Measurements from ENCODE around the gene PDILT.

PDILT gene

DNA sequence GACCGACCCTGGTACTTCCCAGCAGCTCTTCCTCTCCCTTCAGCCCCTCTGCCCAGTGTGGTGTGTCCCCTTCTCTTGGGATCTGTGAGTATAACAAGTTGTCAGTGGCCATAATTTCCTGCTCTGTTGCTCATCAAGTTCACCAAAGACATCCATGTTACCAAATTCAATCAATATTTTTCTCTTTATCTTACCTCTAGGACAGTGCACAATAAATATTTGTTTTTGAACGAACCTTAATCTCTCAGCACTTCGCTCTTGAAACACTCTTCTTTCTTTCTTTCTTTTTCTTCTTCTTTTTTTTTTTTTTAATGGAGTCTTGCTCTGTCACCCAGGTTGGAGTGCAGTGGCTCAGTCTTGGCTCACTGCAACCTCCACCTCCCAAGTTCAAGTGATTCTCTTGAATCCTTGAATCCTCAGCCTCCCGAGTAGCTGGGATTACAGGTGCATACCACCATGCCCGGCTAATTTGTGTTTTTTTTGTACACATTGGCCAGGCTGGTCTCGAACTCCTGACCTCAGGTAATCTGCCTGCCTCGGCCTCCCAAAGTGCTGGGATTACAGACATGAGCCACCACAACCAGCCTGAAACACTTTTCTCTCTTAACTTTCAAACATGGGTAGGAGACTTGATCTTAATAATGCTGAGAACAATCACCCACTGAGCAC, 49.3 kb downstream of the PDILT start:
- DNase-seq (ENCODE audit: insufficient read length, low spot score) = no peak
- no peak for FAIRE-seq
- TF ChIP-seq POLR2A (IDR thresholded peaks at IDR 0.05; ENCODE audit: low read depth, low read length) = no peak

DNA sequence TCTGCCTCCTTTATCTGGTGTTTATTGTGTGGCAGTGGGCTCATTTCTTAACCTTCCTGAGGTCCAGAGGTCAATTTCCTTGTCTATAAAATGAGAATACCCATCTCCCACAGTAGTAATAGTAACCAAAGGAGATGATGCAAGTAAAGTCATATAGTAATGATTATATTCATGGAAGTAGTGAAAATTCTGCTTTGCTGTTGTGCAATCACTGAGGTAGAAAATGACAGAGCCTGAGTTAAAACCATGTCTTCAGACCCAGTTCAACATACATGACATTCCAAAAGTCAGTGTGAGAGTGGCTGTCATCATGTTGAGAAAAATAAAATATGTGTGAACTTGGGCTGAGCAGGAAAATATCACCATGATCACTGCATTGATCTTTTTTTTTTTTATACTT, 51.2 kb downstream of the PDILT start:
- FAIRE-seq (no peak), DNase-seq (ENCODE audit: insufficient read length, low spot score) (no peak)
- TF ChIP-seq POLR2A (IDR thresholded peaks at IDR 0.05; ENCODE audit: low read depth, low read length) = no peak

DNA sequence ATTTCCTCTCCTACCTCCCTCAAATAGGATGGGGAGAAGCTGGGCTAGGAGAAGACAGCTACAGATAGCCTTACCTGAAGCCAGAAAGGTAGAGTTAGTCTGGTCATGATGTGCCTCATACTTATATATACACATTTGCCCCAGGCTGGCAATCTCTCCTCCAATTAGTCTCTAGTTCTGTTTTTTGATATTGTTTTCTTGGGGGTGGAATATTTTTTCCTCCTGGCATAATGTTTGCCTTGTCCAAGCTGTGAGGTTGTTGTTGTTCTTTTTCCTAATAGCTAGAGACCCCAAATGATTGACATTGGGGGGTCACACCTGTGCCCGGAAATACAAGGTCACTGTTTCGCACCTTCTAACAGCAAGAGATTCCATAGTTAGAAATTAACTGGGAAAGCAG, 51.9 kb downstream of the PDILT start, which contains the start of gene UMOD:
Gene UMOD (minus strand): TSS at position 101 of the 400 bp plus-strand sequence. CDS start 1,978 bp downstream, outside the sequence.
- no peak for TF ChIP-seq POLR2A (IDR thresholded peaks at IDR 0.05; ENCODE audit: low read depth, low read length)
- FAIRE-seq (no peak), DNase-seq (ENCODE audit: insufficient read length, low spot score) (no peak)

DNA sequence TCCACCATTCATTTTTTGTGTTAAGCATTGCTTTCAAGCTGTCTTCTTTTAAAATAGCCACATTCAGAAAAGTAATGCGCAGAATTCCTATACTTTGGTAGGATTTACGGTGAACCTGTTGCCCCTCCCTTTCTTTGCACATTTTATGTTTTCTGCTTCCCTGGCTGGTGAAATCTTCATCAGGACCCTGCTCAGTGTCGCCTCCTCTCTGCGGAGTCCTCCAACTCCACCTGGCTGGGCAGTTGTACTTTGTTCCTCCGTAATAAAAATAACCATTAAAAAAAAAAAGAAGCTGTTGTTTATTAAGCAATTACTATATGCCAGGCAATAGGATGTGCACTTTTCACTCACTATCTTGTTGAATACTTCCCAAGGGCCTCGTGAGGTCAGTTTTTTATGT, 54.9 kb downstream of the PDILT start:
- TF ChIP-seq POLR2A (IDR thresholded peaks at IDR 0.05; ENCODE audit: low read depth, low read length) = no peak
- DNase-seq (ENCODE audit: insufficient read length, low spot score) = no peak
- no peak for FAIRE-seq

DNA sequence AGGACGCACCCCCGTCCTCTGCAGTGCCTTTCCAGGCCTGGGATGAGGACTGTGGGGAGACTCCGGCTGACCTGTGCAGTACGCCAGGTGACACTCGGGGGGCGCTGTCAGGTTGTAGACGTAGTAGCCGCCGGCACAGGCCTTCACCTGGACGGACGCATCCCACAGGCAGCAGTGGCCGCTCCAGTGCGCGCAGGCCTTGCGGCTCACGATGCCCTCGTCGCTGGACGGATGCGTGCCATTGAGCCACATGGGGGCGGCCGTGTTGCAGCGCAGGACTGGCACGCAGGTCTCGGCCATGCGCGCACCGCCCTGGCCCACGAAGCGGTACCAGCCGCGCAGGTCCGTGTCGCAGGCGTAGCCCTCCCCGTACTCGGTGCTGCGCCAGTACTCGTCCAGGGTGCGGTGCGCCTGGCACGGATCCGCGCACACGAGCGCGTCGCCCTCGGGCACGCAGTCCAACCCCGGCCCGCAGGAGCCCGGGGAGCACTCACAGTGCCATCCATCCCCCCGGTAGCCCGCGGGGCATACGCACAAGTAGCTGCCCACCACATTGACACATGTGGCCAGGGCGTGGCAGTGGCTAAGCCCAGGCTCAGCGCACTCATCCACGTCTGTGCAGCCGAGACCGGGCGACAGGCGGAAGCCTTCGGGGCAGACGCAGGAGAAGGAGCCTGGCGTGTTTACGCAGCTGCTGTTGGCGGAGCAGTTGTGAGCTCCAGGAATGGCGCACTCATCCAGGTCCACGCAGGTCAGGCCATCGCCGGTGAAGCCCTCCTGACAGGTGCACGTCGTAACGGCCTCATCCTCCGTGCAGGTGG, 56.0 kb downstream of the PDILT start:
- FAIRE-seq (no peak), DNase-seq (ENCODE audit: insufficient read length, low spot score) (no peak)
- TF ChIP-seq POLR2A (IDR thresholded peaks at IDR 0.05; ENCODE audit: low read depth, low read length) = no peak

DNA sequence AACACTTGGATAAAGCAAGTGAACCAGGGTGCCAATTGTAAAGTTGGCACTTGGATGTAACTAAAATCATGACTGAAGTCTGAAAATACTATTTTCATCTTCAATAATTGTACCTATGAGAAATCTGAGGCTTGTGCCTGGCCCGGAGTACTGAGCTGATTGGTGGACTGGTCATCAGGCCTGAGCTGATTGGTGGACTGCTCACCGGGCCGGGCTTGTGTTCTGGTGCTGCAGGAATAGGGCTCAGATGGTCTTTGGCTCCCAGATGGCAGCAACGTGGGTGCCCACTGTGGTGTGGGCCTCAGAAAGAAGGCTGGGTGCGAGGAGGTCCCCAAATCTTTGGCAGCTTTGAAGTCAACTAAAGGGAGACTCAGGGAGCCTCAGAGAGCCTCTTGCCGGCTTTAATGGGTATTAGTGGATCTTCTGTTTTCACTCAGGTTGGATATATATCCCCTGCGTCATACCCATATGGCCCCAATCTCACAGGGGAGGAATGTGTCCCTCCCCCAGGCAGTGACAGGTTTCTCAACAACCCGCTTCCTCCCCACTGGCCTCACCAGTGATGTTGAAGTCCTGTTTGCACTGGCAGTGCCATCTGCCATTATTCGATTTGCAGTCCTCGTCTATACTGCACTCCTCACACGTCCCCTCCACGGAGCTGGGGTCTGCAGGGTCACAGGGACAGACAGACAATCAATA, 56.7 kb downstream of the PDILT start:
- no peak for TF ChIP-seq POLR2A (IDR thresholded peaks at IDR 0.05; ENCODE audit: low read depth, low read length)
- FAIRE-seq (no peak), DNase-seq (ENCODE audit: insufficient read length, low spot score) (no peak)

DNA sequence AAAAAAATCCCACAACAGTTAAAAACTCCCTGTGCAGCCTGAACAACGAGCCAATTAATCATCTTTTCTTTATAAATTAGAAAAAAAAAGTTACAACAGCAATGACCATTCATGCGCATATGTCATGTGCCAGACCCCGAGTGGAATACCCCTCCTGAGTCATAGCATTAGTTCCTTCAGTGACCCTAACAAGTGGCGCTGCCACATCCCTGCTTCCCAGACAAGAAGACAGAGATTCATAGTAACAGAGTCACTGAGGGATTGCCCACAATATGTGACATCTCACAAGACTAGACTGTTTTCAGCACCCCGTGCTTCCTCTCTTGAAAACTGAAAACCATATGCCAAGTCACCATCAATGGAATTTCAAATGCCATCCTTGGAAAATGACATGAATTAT, 59.9 kb downstream of the PDILT start:
- FAIRE-seq = no peak
- no peak for DNase-seq (ENCODE audit: insufficient read length, low spot score)
- TF ChIP-seq POLR2A (IDR thresholded peaks at IDR 0.05; ENCODE audit: low read depth, low read length) = no peak

DNA sequence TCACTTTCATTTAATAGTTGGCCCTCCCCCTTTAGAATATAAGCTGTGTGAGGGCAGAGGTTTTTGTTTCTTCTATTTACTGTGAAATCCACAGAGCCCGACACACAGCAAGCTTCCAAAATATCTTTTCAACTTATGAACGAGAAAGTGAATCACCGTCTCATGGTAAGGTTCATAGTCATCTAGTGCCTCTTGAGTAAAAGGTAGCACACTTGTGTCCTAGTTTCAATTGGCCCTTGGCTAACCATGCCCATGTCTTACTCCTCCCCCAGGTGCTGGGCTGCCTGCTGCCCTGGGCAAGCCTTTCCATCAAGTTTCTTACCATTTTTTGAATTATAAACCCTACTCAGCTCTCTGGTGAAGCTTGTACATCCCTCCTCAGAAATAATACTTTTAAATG, 64.8 kb downstream of the PDILT start:
- no peak for DNase-seq (ENCODE audit: insufficient read length, low spot score)
- no peak for FAIRE-seq
- no peak for TF ChIP-seq POLR2A (IDR thresholded peaks at IDR 0.05; ENCODE audit: low read depth, low read length)

DNA sequence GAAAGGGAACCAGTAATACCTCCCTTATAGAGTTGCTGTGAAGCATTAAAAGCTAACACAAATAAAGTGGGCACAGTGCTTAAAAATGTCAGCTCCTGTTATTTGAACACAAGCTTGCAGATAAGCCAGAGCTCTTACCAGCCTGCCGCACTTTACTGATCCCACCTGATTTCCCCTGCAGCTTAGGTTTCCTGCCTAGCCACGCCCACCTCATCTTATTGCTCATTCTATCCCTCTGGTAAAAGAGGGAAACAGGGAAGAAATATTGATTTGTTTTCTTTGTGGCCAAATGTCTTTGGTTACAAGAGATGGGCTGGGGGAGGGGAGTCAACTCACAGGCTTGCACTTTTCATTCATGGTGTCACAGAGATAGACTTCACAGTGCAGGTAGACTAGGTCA, 67.6 kb downstream of the PDILT start:
- no peak for FAIRE-seq
- TF ChIP-seq POLR2A (IDR thresholded peaks at IDR 0.05; ENCODE audit: low read depth, low read length) = no peak
- no peak for DNase-seq (ENCODE audit: insufficient read length, low spot score)

DNA sequence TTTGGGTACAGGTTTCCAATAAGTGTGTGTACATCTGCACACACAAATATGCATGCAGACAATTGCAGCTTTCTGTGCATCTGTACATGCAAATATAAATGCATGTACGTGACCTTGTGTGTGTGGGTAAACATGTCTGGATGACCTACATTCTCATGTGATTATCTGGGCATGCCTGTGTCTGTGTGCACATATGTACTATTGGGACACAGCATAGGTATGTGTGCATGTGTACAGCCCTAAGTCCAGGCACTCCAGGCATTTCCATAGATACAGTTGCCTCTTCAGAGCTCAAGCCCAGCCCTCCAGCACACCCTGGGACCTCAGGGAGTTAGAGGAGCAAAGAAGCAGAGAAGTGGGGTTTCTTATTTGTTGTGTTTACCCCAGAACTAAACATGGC, 70.1 kb downstream of the PDILT start:
- FAIRE-seq (no peak), DNase-seq (ENCODE audit: insufficient read length, low spot score) (no peak)
- TF ChIP-seq POLR2A (IDR thresholded peaks at IDR 0.05; ENCODE audit: low read depth, low read length) = no peak

DNA sequence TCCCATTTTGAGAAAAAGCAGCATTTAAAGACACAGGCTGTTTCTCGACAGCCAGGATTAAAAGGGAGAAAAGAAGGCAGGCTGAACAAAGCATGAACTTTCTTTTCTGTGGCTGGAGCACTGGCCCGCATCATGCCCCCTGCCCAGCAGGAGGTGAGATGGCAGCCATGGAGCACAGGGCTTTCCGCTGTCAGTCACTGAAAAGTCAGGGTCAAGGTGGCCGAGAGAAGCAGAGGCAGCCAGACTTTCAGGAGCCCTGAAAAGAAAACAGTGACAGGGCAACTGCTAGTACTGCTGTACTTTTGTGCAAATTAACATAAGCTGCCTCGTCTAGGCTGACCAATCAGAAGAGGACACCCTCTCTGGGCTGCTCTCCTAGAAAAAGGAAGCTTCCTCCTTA, 71.4 kb downstream of the PDILT start:
- TF ChIP-seq POLR2A (IDR thresholded peaks at IDR 0.05; ENCODE audit: low read depth, low read length) = no peak
- FAIRE-seq (no peak), DNase-seq (ENCODE audit: insufficient read length, low spot score) (no peak)

DNA sequence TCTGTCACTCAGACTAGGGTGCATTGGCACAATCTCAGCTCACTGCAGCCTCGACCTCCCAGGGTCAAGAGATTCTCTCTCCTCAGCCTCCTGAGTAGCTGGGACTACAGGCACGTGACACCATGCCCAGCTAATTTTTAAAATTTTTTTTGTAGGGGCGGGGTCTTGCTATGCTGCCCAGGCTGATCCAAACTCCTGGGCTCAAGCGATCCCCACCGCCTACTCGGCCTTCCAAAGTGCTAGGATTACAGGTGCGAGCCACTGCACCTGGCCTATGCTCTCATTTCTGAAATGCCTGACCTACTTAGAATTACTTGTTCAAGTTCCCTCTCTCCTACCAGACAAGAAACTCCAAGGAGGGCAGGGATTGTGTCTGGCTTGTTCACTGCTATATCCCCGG, 72.1 kb downstream of the PDILT start:
- FAIRE-seq (no peak), DNase-seq (ENCODE audit: insufficient read length, low spot score) (no peak)
- TF ChIP-seq POLR2A (IDR thresholded peaks at IDR 0.05; ENCODE audit: low read depth, low read length) = no peak

DNA sequence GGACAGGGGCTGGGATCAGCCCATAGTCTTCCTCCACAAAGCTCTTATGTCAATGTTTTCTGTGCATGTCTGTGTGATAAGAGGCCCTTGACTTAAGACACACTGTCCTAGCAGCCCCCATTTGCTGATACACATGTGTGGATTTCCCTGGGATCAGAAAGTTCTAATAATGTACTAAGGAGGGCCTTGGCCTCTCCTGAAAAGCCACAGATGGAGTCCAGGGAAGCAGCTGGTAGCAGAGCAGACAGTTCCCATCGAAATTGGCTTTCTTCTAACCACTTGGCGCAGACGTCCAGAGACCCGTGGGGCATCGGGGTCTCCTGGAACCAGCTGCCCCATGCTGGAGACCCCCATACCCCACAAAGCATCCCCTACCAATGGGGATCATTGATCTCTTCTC, 72.9 kb downstream of the PDILT start:
- no peak for TF ChIP-seq POLR2A (IDR thresholded peaks at IDR 0.05; ENCODE audit: low read depth, low read length)
- DNase-seq (ENCODE audit: insufficient read length, low spot score) (no peak), FAIRE-seq (no peak)

DNA sequence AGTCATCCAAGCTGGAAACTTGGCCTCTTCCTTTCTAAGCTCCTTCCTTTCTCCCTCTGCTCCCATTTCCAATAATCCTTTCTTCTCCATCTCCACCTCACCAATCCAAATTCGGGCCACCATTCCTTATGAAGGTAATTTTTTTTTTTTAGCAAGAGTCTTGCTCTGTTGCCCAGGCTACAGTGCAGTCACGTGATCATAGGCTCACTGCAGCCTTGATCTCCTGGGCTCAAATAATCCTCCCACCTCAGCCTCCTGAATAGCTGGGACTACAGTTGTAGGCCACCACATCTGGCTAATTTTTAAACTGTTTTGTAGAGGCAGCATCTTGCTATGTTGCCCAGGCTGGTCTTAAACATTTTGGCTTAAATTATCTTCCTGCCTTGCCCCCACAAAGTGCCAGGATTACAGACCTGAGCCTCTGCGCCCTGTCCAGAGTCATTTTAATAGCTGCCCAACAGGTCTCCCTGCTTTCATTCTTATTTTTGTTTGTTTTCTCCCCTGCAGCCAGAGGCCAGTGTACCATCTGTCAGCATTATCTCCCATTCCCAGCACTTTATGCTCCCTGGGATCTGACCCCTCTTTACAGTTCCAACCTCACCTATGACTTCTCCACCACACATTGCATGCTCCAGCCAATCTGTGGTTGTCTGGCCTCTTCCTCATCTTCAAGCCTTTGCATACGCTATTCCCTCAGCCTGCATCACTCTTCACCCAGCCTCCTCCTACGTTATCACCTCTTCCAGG, 75.0 kb downstream of the PDILT start:
- TF ChIP-seq POLR2A (IDR thresholded peaks at IDR 0.05; ENCODE audit: low read depth, low read length) = no peak
- DNase-seq (ENCODE audit: insufficient read length, low spot score) (no peak), FAIRE-seq (no peak)

Data from H54 (cell line).